Measurements from ENCODE around the gene FAM222B. TPM values are rescaled to one million over a fixed set of nuclear protein-coding genes. Genes with fewer than 3 reads are reported as not detected.
"Not testable (repeated sequence)": the region's sequence is repeated elsewhere in the genome, so short reads cannot be mapped to it uniquely, and the experiment has no call there.

FAM222B gene
- total RNA-seq, 1 experiment from 2014 or later, result 39.5 TPM

DNA sequence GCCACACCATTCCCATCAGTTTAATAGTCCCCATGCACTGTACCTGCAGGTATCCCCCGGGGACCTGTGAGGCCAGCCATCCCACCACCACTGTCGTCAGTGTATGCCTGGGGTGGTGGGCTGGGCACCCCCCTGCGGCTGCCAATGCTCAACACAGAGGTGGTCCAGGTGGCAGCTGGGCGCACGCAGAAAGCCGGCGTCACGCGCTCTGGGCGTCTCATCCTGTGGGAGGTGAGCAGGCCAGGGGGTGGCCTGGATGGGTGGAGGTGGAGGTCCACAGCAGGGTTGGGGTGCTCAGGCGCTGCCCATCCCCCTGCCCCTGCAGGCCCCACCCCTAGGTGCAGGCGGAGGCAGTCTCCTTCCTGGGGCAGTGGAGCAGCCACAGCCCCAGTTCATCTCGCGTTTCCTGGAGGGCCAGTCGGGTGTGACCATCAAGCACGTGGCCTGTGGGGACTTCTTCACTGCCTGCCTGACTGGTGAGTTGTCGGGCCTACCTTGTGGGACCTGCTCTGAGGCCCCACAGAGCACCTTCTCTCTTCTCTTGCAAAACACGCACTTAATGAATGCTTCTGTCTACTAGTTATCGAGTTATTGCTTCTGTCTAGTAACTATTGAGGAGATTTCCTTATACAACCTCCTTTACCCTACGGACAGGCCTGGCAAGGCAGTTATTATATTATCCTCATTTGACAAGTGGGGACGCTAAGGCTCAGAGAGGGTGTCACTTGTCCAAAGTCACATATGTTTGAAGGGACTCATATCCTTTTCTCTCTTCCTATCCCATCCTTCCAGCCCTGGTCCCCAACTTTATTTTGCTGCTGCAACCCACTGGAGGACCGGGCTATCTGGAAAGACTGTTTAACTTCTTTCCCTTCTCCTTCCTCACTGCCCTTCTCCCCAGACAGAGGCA is 104.6 kb downstream of the FAM222B start:
- TF ChIP-seq, protein P1, sequence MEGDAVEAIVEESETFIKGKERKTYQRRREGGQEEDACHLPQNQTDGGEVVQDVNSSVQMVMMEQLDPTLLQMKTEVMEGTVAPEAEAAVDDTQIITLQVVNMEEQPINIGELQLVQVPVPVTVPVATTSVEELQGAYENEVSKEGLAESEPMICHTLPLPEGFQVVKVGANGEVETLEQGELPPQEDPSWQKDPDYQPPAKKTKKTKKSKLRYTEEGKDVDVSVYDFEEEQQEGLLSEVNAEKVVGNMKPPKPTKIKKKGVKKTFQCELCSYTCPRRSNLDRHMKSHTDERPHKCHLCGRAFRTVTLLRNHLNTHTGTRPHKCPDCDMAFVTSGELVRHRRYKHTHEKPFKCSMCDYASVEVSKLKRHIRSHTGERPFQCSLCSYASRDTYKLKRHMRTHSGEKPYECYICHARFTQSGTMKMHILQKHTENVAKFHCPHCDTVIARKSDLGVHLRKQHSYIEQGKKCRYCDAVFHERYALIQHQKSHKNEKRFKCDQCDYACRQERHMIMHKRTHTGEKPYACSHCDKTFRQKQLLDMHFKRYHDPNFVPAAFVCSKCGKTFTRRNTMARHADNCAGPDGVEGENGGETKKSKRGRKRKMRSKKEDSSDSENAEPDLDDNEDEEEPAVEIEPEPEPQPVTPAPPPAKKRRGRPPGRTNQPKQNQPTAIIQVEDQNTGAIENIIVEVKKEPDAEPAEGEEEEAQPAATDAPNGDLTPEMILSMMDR (IDR thresholded peaks at IDR 0.05; ENCODE audit: insufficient read depth in 1 of 2, low read depth in 1 of 2, low read length in 1 of 2, severe bottlenecking in 1 of 2, unreplicated experiment in 1 of 2), result no peak
- BruUV-seq (replicated peaks), result no TSS peak
- intact Hi-C loops (cut with micrococcal nuclease; ENCODE audit: unreplicated experiment), result no loop called here
- Histone ChIP-seq H3K4me3 (ENCODE audit: low read depth, low read length) (no peak overlapping the region), H3K27me3 (replicated peaks; ENCODE audit: control insufficient read depth, insufficient read depth, low read length) (no peaks in the 10 kb centered on the region), H3K36me3 (ENCODE audit: control insufficient read depth, insufficient read depth, low read length) (no peaks in the 10 kb centered on the region; the same call in 1 of the 2 replicates), H3K4me1 (peaks cover 12% of the 10 kb centered on the region; the same call in 1 of the 2 replicates), H3K9me3 (no peaks in the 10 kb centered on the region)
- no peaks in the 10 kb centered on the region for H3K9me3 Mint-ChIP-seq (ENCODE audit: unreplicated experiment)
- H3K4me1 Mint-ChIP-seq (ENCODE audit: low read depth, unreplicated experiment), result no peaks in the 10 kb centered on the region
- H3K36me3 Mint-ChIP-seq (ENCODE audit: insufficient read depth, unreplicated experiment), result peaks cover 20% of the 10 kb centered on the region
- no peak overlapping the region for H3K27ac Mint-ChIP-seq (ENCODE audit: unreplicated experiment)
- ChIA-PET CTCF (interaction anchor here (0.9 kb wide), 1 partner anchor 11 kb away, joined by 6 read pairs; no protein-coding TSS in a partner anchor), POLR2A (no interaction called here)
- no peak for DNase-seq
- no peaks in the 10 kb centered on the region for H3K27me3 Mint-ChIP-seq (ENCODE audit: insufficient read depth, unreplicated experiment)
- H3K4me3 Mint-ChIP-seq (ENCODE audit: unreplicated experiment), result no peak overlapping the region

DNA sequence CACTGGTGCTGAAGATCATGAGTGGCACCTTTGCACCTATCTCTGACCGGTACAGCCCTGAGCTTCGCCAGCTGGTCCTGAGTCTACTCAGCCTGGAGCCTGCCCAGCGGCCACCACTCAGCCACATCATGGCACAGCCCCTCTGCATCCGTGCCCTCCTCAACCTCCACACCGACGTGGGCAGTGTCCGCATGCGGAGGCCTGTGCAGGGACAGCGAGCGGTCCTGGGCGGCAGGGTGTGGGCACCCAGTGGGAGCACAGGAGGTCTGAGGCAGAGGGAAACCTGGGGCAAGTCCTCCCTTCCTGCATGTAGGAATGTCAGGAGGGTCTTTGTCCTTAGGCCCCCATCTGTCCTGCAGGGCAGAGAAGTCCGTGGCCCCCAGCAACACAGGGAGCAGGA is 105.3 kb downstream of the FAM222B start:
- Histone ChIP-seq H3K36me3 (ENCODE audit: control insufficient read depth, insufficient read depth, low read length) (no peaks in the 10 kb centered on the region; the same call in 1 of the 2 replicates), H3K4me3 (ENCODE audit: low read depth, low read length) (no peak overlapping the region), H3K4me1 (peaks cover 6% of the 10 kb centered on the region; the same call in 1 of the 2 replicates), H3K9me3 (no peaks in the 10 kb centered on the region), H3K27me3 (replicated peaks; ENCODE audit: control insufficient read depth, insufficient read depth, low read length) (no peaks in the 10 kb centered on the region)
- Mint-ChIP-seq H3K9me3 (ENCODE audit: unreplicated experiment) (no peaks in the 10 kb centered on the region), H3K4me1 (ENCODE audit: low read depth, unreplicated experiment) (no peaks in the 10 kb centered on the region), H3K36me3 (ENCODE audit: insufficient read depth, unreplicated experiment) (peaks cover 17% of the 10 kb centered on the region), H3K27ac (ENCODE audit: unreplicated experiment) (no peak overlapping the region), H3K27me3 (ENCODE audit: insufficient read depth, unreplicated experiment) (no peaks in the 10 kb centered on the region), H3K4me3 (ENCODE audit: unreplicated experiment) (no peak overlapping the region)
- ChIA-PET POLR2A (no interaction called here), CTCF (no interaction called here)
- TF ChIP-seq, protein P1 (IDR thresholded peaks at IDR 0.05; ENCODE audit: insufficient read depth in 1 of 2, low read depth in 1 of 2, low read length in 1 of 2, severe bottlenecking in 1 of 2, unreplicated experiment in 1 of 2), result no peak
- DNase-seq, result no peak
- BruUV-seq (replicated peaks), result no TSS peak
- intact Hi-C loops (cut with micrococcal nuclease; ENCODE audit: unreplicated experiment), result no loop called here

DNA sequence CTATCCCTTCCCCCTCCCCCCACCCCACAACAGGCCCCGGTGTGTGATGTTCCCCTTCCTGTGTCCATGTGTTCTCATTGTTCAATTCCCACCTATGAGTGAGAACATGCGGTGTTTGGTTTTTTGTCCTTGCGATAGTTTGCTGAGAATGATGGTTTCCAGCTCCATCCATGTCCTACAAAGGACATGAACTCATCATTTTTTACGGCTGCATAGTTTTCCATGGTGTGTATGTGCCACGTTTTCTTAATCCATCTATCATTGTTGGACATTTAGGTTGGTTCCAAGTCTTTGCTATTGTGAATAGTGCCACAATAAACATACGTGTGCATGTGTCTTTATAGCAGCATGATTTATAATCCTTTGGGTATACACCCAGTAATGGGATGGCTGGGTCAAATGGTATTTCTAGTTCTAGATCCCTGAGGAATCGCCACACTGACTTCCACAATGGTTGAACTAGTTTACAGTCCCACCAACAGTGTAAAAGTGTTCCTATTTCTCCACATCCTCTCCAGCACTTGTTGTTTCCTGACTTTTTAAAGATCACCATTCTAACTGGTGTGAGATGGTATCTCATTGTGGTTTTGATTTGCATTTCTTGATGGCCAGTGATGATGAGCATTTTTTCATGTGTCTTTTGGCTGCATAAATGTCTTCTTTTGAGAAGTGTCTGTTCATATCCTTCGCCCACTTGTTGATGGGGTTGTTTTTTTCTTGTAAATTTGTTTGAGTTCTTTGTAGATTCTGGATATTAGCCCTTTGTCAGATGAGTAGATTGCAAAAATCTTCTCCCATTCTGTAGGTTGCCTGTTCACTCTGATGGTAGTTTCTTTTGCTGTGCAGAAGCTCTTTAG is 106.4 kb downstream of the FAM222B start:
- H3K36me3 ChIP-seq (ENCODE audit: control insufficient read depth, insufficient read depth, low read length); H3K9me3 Mint-ChIP-seq (ENCODE audit: unreplicated experiment); H3K27me3 ChIP-seq (replicated peaks; ENCODE audit: control insufficient read depth, insufficient read depth, low read length); H3K4me3 ChIP-seq (ENCODE audit: low read depth, low read length); H3K4me1 Mint-ChIP-seq (ENCODE audit: low read depth, unreplicated experiment); BruUV-seq (replicated peaks); H3K27ac Mint-ChIP-seq (ENCODE audit: unreplicated experiment); H3K36me3 Mint-ChIP-seq (ENCODE audit: insufficient read depth, unreplicated experiment); DNase-seq; intact Hi-C loops (cut with micrococcal nuclease; ENCODE audit: unreplicated experiment); H3K27me3 Mint-ChIP-seq (ENCODE audit: insufficient read depth, unreplicated experiment); H3K9me3 ChIP-seq; H3K4me3 Mint-ChIP-seq (ENCODE audit: unreplicated experiment); H3K4me1 ChIP-seq: not testable (repeated sequence)
- ChIA-PET CTCF (interaction anchor here (0.9 to 1.2 kb wide), 2 partner anchors 9 to 14 kb away, joined by 3 to 6 read pairs; no protein-coding TSS in a partner anchor), POLR2A (interaction anchor here (1.0 kb wide), 1 partner anchor 9 kb away, joined by 5 read pairs; no protein-coding TSS in a partner anchor)

All from Caco-2 (cell line).